ENCODE results near the gene DSE. TPM values are rescaled to one million over a fixed set of nuclear protein-coding genes. Genes with fewer than 3 reads are reported as not detected.

Gene DSE
- total and polyA plus RNA-seq, 2 experiments from 2014 or later, result 12.7 to 28.1 TPM

DNA sequence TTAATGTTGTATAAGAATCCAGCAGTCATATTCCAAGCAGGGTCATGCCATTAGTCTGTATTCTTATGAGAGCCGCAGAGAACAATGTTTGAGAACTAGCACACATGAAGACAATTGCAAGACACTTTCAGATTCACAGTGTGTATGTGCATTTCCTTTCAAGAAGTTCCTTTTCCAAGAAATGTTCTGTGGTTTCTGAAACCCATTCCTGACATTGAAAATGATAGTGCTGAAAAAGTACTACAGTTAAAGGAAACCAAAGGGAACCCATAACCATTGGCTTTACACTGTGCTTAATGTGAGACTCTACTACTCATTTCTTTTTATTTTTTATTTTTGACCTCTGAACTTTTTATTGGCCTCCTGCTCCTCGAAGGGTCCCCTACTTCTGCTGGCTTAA lies 86.2 kb downstream of the DSE start:
- no peak for DNase-seq (ENCODE audit: low read depth in 1 of 2, low spot score in 1 of 2)
- TF ChIP-seq, protein P1, sequence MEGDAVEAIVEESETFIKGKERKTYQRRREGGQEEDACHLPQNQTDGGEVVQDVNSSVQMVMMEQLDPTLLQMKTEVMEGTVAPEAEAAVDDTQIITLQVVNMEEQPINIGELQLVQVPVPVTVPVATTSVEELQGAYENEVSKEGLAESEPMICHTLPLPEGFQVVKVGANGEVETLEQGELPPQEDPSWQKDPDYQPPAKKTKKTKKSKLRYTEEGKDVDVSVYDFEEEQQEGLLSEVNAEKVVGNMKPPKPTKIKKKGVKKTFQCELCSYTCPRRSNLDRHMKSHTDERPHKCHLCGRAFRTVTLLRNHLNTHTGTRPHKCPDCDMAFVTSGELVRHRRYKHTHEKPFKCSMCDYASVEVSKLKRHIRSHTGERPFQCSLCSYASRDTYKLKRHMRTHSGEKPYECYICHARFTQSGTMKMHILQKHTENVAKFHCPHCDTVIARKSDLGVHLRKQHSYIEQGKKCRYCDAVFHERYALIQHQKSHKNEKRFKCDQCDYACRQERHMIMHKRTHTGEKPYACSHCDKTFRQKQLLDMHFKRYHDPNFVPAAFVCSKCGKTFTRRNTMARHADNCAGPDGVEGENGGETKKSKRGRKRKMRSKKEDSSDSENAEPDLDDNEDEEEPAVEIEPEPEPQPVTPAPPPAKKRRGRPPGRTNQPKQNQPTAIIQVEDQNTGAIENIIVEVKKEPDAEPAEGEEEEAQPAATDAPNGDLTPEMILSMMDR (IDR thresholded peaks at IDR 0.05; ENCODE audit: low read depth, low read length), result no peak
- H3K27ac ChIP-seq, result no peak overlapping the region
- no peaks in the 10 kb centered on the region for H3K4me1 ChIP-seq (ENCODE audit: low read depth)
- no peaks in the 10 kb centered on the region for H3K9me3 ChIP-seq (ENCODE audit: low read depth)
- H3K36me3 ChIP-seq, result no peaks in the 10 kb centered on the region
- H3K4me3 ChIP-seq, result no peak overlapping the region
- peaks cover 32% of the 10 kb centered on the region for H3K27me3 ChIP-seq

DNA sequence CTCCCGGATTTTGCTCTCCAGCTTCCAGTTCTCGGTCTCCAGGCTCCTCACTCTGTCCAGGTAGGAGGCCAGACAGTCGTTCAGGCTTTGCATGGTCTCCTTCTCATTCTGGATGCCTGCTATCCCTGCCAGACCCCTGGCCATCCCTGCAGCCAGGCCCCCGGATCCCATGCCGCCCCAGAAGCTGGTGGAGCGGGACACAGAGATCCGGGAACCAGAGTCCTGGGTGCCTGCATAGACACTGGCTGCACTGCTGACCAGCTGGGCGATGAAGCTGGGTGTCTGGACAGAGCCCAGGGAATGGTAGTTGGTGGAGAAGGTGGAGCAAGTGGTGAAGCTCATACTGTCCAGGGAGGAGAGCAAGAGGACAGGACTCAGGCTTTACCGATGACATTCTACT lies 87.5 kb downstream of the DSE start:
- Histone ChIP-seq H3K4me1 (ENCODE audit: low read depth) (no peaks in the 10 kb centered on the region), H3K27me3 (peaks cover 45% of the 10 kb centered on the region), H3K36me3 (no peaks in the 10 kb centered on the region), H3K9me3 (ENCODE audit: low read depth) (no peaks in the 10 kb centered on the region), H3K4me3 (no peak overlapping the region), H3K27ac (no peak overlapping the region)
- TF ChIP-seq, protein P1 (IDR thresholded peaks at IDR 0.05; ENCODE audit: low read depth, low read length), result no peak
- DNase-seq (ENCODE audit: low read depth in 1 of 2, low spot score in 1 of 2), result no peak

DNA sequence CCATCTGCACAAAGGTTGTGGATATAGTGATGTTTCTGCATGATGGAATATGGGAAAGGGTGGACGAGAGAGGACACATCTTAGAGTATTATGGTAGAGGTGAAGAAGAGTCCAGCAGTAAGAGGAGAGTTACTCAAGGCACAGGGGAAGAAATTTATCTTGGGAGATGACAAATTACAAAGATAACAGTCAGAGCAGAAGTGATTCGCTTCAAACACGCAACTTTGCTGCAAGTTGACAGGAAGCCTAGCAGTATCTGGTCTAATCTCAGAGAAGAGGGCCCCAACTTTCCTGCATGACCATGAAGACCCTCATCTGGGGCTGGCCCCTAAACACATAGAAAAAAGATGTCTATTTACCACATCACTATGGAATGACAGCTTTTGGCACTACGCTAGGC lies 89.2 kb downstream of the DSE start:
- no peak overlapping the region for H3K4me3 ChIP-seq
- H3K27me3 ChIP-seq, result peaks cover 52% of the 10 kb centered on the region
- TF ChIP-seq, protein P1 (IDR thresholded peaks at IDR 0.05; ENCODE audit: low read depth, low read length), result no peak
- H3K9me3 ChIP-seq (ENCODE audit: low read depth), result no peaks in the 10 kb centered on the region
- H3K36me3 ChIP-seq, result no peaks in the 10 kb centered on the region
- H3K27ac ChIP-seq, result no peak overlapping the region
- no peaks in the 10 kb centered on the region for H3K4me1 ChIP-seq (ENCODE audit: low read depth)
- DNase-seq (ENCODE audit: low read depth in 1 of 2, low spot score in 1 of 2), result no peak

DNA sequence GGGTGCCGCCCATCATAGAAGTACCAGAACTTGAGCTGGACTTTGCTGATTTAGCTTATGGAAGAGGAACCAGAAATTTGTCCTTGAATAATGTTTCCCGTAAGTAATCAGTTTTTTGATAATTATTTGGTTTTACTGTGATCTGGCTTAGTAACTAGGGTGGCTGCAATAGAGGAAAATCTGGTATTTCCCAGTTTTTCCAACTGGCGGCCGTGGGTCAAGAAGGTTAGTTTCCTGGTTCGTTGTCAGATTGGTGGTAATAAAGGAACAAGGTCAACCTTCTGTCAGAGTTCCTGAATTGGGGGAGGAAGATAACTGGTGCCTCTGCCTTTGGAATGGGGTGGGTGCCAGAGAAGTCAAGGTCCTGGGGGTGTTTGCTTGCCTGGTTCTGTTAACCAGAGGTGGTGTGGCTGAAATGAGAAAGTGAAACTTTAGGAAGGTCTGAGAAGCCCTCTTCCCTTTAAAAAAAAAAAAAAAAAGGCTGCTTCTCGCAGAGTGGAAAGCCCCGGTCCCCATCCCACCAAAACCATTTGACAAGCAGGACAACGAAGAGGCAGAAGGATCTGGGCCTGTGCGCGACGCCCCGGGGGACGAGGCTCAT lies 90.7 kb downstream of the DSE start, which contains the start of gene CALHM6:
Gene CALHM6, plus strand, starts transcription at position 45 of the 601 bp plus-strand sequence. Its CDS starts 555 bp downstream, at position 600.
- no peak for DNase-seq (ENCODE audit: low read depth in 1 of 2, low spot score in 1 of 2)
- Histone ChIP-seq H3K27ac (no peak within 1 kb of the TSS), H3K4me3 (peak within 1 kb of the TSS; percentile 33), H3K36me3 (no peaks in the 10 kb centered on the region), H3K27me3 (peaks cover 55% of the 10 kb centered on the region), H3K9me3 (ENCODE audit: low read depth) (no peaks in the 10 kb centered on the region), H3K4me1 (ENCODE audit: low read depth) (no peaks in the 10 kb centered on the region)
- TF ChIP-seq, protein P1 (IDR thresholded peaks at IDR 0.05; ENCODE audit: low read depth, low read length), result no peak

DNA sequence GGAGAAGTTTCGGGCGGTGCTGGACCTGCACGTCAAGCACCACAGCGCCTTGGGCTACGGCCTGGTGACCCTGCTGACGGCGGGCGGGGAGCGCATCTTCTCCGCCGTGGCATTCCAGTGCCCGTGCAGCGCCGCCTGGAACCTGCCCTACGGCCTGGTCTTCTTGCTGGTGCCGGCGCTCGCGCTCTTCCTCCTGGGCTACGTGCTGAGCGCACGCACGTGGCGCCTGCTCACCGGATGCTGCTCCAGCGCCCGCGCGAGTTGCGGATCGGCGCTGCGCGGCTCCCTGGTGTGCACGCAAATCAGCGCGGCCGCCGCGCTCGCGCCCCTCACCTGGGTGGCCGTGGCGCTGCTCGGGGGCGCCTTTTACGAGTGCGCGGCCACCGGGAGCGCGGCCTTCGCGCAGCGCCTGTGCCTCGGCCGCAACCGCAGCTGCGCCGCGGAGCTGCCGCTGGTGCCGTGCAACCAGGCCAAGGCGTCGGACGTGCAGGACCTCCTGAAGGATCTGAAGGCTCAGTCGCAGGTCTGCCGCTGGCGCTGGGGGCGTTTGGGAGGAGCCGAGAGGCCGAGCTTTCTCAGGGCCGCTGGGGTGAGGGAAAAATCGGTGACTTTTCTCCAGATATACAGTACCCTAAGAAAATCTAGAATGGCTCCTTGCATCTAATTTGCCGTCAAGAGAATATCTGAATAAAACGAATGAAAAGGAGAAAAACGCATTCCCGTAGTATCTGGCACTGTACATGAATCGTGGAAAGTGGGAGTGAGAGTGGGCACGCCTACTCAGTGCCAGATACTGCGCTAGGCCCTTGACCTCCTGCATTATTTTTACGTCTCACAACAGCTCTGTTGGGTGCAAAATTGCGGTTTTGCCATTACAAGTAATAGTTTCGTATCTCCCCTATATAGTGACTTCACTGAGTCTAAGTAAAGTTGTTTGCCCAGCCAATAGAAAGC lies 91.5 kb downstream of the DSE start:
- Histone ChIP-seq H3K27ac (no peak overlapping the region), H3K4me1 (ENCODE audit: low read depth) (no peaks in the 10 kb centered on the region), H3K9me3 (ENCODE audit: low read depth) (no peaks in the 10 kb centered on the region), H3K36me3 (no peaks in the 10 kb centered on the region), H3K27me3 (peaks cover 55% of the 10 kb centered on the region), H3K4me3 (peak overlapping the region; percentile 33)
- peak; percentile 71 to 78 for DNase-seq (ENCODE audit: low read depth in 1 of 2, low spot score in 1 of 2)
- TF ChIP-seq, protein P1 (IDR thresholded peaks at IDR 0.05; ENCODE audit: low read depth, low read length), result peak; percentile 7

Data from cardiac muscle cell (in vitro differentiated cells and primary cell).